HepG2 (cell line): Measurements from ENCODE around the gene TFEB. TPM values are rescaled to one million over a fixed set of nuclear protein-coding genes. Genes with fewer than 3 reads are reported as not detected.

Source experiments
- EED ChIP-seq: sonication (generic); formaldehyde crosslinking; IDR thresholded peaks from 2 replicates; pipeline ENCODE4 v1.5.0; 2020; ENCODE audit warnings: mild to moderate bottlenecking, missing genetic modification reagents
- GATAD1 ChIP-seq: IDR thresholded peaks from 2 replicates; pipeline ENCODE4 v1.6.1; 2016; ENCODE audit warnings: missing genetic modification reagents, missing compliant biosample characterization
- HNRNPLL ChIP-seq: fragments of 200-400 bp; formaldehyde crosslinking; IDR thresholded peaks from 2 replicates; pipeline ENCODE4 v1.6.1; 2017; ENCODE audit warnings: mild to moderate bottlenecking, low read depth, low read length; ENCODE audit not compliant: poor library complexity, severe bottlenecking
- HOXA3 ChIP-seq: sonication (generic); formaldehyde crosslinking; IDR thresholded peaks from 2 replicates; pipeline ENCODE4 v1.5.0; 2020; ENCODE audit warnings: missing genetic modification reagents
- KDM3A ChIP-seq: IDR thresholded peaks from 2 replicates; pipeline ENCODE4 v1.6.1; 2018; ENCODE audit warnings: low read depth, missing compliant biosample characterization
- MED13 ChIP-seq: sonication (generic); formaldehyde crosslinking; IDR thresholded peaks from 2 replicates; pipeline ENCODE4 v1.5.0; 2020; ENCODE audit warnings: missing genetic modification reagents
- NR2C2 ChIP-seq: sonication (generic); formaldehyde crosslinking; IDR thresholded peaks from 2 replicates; pipeline ENCODE4 v1.4.0; 2020; ENCODE audit warnings: missing genetic modification reagents, mild to moderate bottlenecking, moderate library complexity, borderline replicate concordance
- PHF8 ChIP-seq: sonication (generic); formaldehyde crosslinking; IDR thresholded peaks from 2 replicates; pipeline ENCODE4 v1.5.0; 2020; ENCODE audit warnings: missing genetic modification reagents
- SMC3 ChIP-seq: IDR thresholded peaks from 2 replicates; pipeline ENCODE4 v1.6.1; 2011; ENCODE audit warnings: low read length, improper control_type of control experiment
- SOX6 ChIP-seq, 2 experiments: fragments of 450-650 bp in 1 of 2; sonication (generic) in 1 of 2; formaldehyde crosslinking in 1 of 2; IDR thresholded peaks; 2 replicates each; pipeline versions ENCODE4 v1.4.0 to v1.6.1; 2017 to 2020; ENCODE audit warnings: antibody characterized with exemption in 1 of 2, mild to moderate bottlenecking in 1 of 2, missing genetic modification reagents in 1 of 2
- SP2 ChIP-seq: sonication (generic); formaldehyde crosslinking; IDR thresholded peaks from 2 replicates; pipeline ENCODE4 v1.5.1; 2020; ENCODE audit warnings: mild to moderate bottlenecking, missing genetic modification reagents
- STAG1 ChIP-seq: sonication (generic); formaldehyde crosslinking; IDR thresholded peaks from 2 replicates; pipeline ENCODE4 v1.4.0; 2020; ENCODE audit warnings: missing genetic modification reagents
- TAF1 ChIP-seq: sonication (generic); formaldehyde crosslinking; IDR thresholded peaks from 2 replicates; pipeline ENCODE4 v1.4.0; 2020; ENCODE audit warnings: missing genetic modification reagents
- ZNF260 ChIP-seq: sonication (generic); formaldehyde crosslinking; IDR thresholded peaks from 2 replicates; pipeline ENCODE4 v1.4.0; 2020; ENCODE audit warnings: missing genetic modification reagents, low read depth, mild to moderate bottlenecking, borderline replicate concordance
- ZNF496 ChIP-seq: sonication (generic); formaldehyde crosslinking; IDR thresholded peaks from 2 replicates; pipeline ENCODE4 v1.8.1; 2023; ENCODE audit warnings: mild to moderate bottlenecking, moderate library complexity, missing genetic modification reagents; ENCODE audit not compliant: insufficient replicate concordance
- ZNF543 ChIP-seq: sonication (generic); formaldehyde crosslinking; IDR thresholded peaks from 2 replicates; pipeline ENCODE4 v1.4.0; 2020; ENCODE audit warnings: mild to moderate bottlenecking, missing genetic modification reagents
- polyA plus RNA-seq, 8 experiments: library from polyadenylated mRNA; depleted of rRNA in 3 of 8; stranded (reverse) in 7 of 8; unstranded in 1 of 8; fragments of >200 nt; fragmentation: Illumina TruSeq in 4 of 8; extraction: Trizol in 4 of 8; gene quantifications; 2 replicates each; pipeline versions ENCODE4 v1.2.1 to v1.2.3, GENCODE V29; 2011 to 2016; ENCODE audit warnings: low read depth in 4 of 8, missing spikeins in 1 of 8, mixed read lengths in 1 of 8; ENCODE audit not compliant: insufficient read depth in 1 of 8
- total RNA-seq, 5 experiments: library from RNA; depleted of rRNA; stranded (reverse); fragments of >200 nt; fragmentation: Illumina TruSeq; extraction: Trizol; gene quantifications; 2 replicates each; pipeline ENCODE4 v1.2.3, GENCODE V29; 2016; ENCODE audit warnings: low read depth in 1 of 5
- TF ChIP-seq, protein P1 (sequence below): sonication (generic); formaldehyde crosslinking; IDR thresholded peaks from 2 replicates; pipeline ENCODE4 v1.5.1; 2020; ENCODE audit warnings: mild to moderate bottlenecking, missing genetic modification reagents, moderate library complexity
- TF ChIP-seq, protein P2 (sequence below): sonication (generic); formaldehyde crosslinking; IDR thresholded peaks from 2 replicates; pipeline ENCODE4 v1.5.1; 2020; ENCODE audit warnings: missing genetic modification reagents, mild to moderate bottlenecking, borderline replicate concordance
- TF ChIP-seq, protein P3 (sequence below): sonication (generic); formaldehyde crosslinking; IDR thresholded peaks from 2 replicates; pipeline ENCODE4 v1.4.0; 2020; ENCODE audit warnings: missing genetic modification reagents, borderline replicate concordance

TFEB gene
- total and polyA plus RNA-seq, 2 of the 13 experiments (the other 11 are each of a cell fraction or from before 2014, with no cell fraction given): 13.3 to 18.7 TPM

DNA sequence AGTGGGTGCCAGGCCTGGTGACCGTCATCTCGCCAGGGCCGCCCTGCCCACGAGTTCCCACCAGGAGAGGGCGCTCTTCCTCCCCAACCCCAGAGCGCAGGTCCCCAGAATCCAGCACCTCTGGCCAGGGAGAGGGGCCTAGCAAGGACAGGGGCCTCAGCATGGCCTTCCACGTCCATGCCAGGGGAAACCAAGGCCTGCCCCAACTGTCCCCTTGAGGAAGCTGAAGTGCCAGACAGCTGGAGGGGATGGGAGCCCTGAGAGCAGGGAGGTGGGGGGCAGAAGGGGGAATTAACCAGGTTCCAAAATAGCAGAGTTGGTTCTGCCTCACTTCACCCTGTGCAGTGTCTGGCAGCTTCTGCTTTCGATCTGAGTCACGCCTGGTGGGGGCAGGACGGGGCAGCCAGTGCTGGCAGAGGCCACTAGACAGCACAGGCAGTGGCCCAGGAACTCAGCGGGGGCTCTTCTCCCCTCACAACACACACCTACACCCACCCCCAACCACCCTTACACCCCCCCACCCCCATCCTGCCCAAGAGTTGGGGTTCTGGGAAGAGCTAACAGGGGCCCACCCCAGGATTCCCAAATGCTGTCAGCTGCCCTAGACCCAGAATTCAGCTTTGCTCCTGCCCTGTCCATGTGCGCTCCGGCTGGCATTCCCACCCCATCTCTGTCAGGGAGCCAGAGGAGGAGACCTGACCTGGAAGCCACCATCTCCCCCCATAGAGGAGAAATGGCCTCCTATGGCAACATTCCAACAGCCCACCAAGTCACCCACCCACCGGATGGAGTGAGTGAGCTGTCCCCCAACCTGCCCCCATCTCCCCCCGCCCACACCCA is 29.2 kb downstream of the TFEB start (continued):
- TF ChIP-seq, protein P1, sequence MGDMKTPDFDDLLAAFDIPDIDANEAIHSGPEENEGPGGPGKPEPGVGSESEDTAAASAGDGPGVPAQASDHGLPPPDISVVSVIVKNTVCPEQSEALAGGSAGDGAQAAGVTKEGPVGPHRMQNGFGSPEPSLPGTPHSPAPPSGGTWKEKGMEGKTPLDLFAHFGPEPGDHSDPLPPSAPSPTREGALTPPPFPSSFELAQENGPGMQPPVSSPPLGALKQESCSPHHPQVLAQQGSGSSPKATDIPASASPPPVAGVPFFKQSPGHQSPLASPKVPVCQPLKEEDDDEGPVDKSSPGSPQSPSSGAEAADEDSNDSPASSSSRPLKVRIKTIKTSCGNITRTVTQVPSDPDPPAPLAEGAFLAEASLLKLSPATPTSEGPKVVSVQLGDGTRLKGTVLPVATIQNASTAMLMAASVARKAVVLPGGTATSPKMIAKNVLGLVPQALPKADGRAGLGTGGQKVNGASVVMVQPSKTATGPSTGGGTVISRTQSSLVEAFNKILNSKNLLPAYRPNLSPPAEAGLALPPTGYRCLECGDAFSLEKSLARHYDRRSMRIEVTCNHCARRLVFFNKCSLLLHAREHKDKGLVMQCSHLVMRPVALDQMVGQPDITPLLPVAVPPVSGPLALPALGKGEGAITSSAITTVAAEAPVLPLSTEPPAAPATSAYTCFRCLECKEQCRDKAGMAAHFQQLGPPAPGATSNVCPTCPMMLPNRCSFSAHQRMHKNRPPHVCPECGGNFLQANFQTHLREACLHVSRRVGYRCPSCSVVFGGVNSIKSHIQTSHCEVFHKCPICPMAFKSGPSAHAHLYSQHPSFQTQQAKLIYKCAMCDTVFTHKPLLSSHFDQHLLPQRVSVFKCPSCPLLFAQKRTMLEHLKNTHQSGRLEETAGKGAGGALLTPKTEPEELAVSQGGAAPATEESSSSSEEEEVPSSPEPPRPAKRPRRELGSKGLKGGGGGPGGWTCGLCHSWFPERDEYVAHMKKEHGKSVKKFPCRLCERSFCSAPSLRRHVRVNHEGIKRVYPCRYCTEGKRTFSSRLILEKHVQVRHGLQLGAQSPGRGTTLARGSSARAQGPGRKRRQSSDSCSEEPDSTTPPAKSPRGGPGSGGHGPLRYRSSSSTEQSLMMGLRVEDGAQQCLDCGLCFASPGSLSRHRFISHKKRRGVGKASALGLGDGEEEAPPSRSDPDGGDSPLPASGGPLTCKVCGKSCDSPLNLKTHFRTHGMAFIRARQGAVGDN: peak; percentile 84
- TF ChIP-seq HNRNPLL: peak; percentile 34
- peak; percentile 49 for TF ChIP-seq PHF8
- TF ChIP-seq NR2C2 (CRISPR knock-in tag): peak; percentile 25; the same call in 1 of the 2 replicates
- TF ChIP-seq MED13 (CRISPR knock-in tag): no peak
- 0 out of 2 replicates have a peak, but pooled peaks have one; percentile 69 for TF ChIP-seq KDM3A (CRISPR knock-in tag)
- no peak for TF ChIP-seq ZNF260 (CRISPR knock-in tag)
- no peak for TF ChIP-seq ZNF496 (CRISPR knock-in tag)
- TF ChIP-seq SP2: no peak
- TF ChIP-seq, protein P2, sequence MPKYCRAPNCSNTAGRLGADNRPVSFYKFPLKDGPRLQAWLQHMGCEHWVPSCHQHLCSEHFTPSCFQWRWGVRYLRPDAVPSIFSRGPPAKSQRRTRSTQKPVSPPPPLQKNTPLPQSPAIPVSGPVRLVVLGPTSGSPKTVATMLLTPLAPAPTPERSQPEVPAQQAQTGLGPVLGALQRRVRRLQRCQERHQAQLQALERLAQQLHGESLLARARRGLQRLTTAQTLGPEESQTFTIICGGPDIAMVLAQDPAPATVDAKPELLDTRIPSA: no peak
- no peak for TF ChIP-seq SOX6 (IDR thresholded peaks at IDR 0.05)
- peak; percentile 35; the same call in 1 of the 2 replicates for TF ChIP-seq SOX6 (CRISPR knock-in tag; IDR thresholded peaks at IDR 0.05)
- 0 out of 2 replicates have a peak, but pooled peaks have one; percentile 27 for TF ChIP-seq GATAD1
- TF ChIP-seq HOXA3: peak; percentile 45; the same call in 1 of the 2 replicates
- TF ChIP-seq, protein P3, sequence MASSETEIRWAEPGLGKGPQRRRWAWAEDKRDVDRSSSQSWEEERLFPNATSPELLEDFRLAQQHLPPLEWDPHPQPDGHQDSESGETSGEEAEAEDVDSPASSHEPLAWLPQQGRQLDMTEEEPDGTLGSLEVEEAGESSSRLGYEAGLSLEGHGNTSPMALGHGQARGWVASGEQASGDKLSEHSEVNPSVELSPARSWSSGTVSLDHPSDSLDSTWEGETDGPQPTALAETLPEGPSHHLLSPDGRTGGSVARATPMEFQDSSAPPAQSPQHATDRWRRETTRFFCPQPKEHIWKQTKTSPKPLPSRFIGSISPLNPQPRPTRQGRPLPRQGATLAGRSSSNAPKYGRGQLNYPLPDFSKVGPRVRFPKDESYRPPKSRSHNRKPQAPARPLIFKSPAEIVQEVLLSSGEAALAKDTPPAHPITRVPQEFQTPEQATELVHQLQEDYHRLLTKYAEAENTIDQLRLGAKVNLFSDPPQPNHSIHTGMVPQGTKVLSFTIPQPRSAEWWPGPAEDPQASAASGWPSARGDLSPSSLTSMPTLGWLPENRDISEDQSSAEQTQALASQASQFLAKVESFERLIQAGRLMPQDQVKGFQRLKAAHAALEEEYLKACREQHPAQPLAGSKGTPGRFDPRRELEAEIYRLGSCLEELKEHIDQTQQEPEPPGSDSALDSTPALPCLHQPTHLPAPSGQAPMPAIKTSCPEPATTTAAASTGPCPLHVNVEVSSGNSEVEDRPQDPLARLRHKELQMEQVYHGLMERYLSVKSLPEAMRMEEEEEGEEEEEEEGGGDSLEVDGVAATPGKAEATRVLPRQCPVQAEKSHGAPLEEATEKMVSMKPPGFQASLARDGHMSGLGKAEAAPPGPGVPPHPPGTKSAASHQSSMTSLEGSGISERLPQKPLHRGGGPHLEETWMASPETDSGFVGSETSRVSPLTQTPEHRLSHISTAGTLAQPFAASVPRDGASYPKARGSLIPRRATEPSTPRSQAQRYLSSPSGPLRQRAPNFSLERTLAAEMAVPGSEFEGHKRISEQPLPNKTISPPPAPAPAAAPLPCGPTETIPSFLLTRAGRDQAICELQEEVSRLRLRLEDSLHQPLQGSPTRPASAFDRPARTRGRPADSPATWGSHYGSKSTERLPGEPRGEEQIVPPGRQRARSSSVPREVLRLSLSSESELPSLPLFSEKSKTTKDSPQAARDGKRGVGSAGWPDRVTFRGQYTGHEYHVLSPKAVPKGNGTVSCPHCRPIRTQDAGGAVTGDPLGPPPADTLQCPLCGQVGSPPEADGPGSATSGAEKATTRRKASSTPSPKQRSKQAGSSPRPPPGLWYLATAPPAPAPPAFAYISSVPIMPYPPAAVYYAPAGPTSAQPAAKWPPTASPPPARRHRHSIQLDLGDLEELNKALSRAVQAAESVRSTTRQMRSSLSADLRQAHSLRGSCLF (CRISPR knock-in tag): no peak
- TF ChIP-seq SMC3: peak; percentile 71; the same call in 1 of the 2 replicates
- peak; percentile 44; the same call in 1 of the 2 replicates for TF ChIP-seq ZNF543 (CRISPR knock-in tag)
- 0 out of 2 replicates have a peak, but pooled peaks have one; percentile 42 for TF ChIP-seq EED (CRISPR knock-in tag)
- 0 out of 2 replicates have a peak, but pooled peaks have one; percentile 7 for TF ChIP-seq TAF1 (CRISPR knock-in tag)
- TF ChIP-seq STAG1 (CRISPR knock-in tag): peak; percentile 92
